Forelimb muscle (tissue), 1 donor: ENCODE results near the gene MYCT1. TPM values are rescaled to one million over a fixed set of nuclear protein-coding genes. Genes with fewer than 3 reads are reported as not detected.

Experiments
- DNase-seq: peaks from one replicate; pipeline ENCODE4 v3.0.0-alpha.2; 2013; ENCODE audit warnings: low read depth
- polyA plus RNA-seq: library from polyadenylated mRNA; unstranded; fragments of 120-200 nt; gene quantifications from one replicate; pipeline ENCODE4 v1.2.1, GENCODE V29; 2013; ENCODE audit not compliant: insufficient read length

MYCT1 gene
- polyA plus RNA-seq, 1 donor, result 18.0 TPM

DNA sequence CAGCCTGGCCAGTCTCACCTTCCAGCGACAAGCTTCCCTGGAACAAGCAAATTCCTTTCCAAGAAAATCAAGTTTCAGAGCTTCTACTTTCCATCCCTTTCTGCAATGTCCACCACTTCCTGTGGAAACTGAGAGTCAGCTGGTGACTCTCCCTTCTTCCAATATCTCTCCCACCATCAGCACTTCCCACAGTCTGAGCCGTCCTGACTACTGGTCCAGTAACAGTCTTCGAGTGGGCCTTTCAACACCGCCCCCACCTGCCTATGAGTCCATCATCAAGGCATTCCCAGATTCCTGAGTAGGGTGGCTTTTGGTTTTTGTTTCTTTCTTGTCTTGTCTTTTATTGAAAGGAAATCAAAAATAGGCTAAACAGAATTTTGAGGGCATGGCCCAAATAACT lies 24.3 kb downstream of the MYCT1 start:
- DNase-seq, result no peak

DNA sequence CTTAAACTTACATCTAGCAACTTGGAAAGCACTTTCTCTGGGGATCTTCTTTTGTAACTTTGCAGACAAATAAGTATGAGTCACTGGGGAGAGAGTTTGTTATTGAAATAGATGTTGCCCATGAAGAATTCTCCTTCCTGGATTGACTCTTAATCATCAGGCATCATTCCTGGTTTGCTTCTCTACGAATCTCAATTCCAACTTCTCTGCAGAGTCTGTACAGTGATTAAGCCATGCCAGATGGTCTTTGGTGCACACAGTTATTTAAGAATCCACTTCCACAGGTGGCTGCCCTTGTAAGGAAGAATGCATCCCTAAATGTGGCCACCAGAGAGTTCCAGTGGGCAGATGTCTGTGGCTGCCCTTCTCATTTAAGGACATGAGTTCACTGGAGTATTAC lies 25.7 kb downstream of the MYCT1 start:
- DNase-seq, result no peak

DNA sequence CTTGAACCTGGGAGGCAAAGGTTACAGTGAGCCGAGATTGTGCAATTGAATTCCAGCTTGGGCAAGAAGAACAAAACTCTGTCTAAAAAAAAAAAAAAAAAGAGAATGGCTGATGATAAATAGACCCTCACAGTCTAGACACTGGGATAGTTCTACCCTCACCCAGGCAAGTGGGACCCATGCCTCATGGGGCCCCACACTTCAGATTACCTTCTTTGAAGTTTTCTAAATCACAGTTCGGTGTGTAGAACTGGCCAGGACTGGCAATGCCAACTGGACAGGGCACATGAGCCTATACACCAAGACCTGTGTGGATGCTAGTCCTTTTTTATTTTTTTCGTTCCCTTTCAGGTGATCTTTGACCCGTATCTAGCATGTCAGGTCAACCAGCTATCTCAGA lies 28.6 kb downstream of the MYCT1 start:
- DNase-seq, result no peak

DNA sequence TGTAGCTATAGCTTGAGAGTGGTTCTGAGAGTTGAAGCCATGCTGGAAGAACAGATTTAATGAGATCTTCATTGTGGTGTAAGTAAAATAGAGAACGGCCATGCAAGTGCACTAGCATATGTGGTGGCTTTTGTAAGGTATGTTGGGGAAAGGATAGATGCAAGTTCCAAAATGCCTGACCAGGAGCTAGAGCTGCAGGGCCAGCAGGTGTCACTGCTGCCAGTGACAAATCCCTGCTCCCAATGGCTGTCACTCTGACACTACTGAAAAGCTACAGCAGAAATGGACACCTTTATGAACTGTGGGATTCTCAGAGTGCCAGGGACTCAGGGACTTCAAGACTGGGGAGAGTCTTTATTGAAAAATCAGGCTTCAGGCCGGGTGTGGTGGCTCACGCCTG lies 29.8 kb downstream of the MYCT1 start:
- DNase-seq, result no peak

DNA sequence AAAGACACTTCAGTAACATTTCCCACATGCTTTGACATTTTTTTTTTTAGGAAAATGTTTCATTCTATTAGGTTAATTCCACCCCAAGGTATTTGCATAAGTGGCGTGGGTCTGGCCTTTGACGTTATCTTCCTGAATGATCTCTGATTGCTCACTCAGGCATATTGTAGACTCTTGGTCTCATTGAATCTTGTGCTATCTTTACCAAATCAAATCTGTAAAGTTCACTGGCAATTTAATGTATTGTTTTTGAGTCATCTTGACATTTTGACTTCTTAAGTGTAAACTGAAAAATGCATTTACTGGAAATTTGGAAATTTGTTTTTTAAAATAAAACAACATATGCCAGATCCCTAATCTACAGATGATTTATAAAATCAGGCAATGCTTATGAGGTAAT lies 36.9 kb downstream of the MYCT1 start:
- DNase-seq, result no peak

DNA sequence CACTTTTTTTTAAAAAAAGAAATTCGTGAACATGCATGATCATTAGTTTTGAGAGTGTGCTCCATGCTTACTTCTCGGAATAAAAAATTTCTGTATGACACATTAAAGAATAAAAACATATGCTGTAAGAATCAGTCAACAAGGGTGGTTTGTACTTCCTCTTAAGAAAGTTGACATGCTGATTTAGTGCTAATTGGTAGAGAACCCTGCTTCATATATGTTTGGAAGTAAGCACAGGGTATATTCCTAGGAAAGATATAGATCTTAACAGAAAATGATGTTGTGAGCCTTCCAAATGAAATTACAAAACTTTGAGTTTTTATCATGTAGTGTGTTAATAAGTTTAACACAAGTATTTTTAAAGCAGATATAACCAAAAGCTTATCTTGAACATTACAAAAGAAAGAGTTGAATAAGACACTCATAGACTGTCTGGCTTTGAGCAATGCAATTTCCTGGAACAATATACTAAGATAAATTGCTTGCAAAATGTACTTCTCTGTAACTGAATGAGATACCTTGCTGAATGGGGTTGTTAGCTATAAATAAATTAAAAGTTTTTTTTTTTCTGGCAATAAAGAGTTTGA lies 39.1 kb downstream of the MYCT1 start:
- no peak for DNase-seq

DNA sequence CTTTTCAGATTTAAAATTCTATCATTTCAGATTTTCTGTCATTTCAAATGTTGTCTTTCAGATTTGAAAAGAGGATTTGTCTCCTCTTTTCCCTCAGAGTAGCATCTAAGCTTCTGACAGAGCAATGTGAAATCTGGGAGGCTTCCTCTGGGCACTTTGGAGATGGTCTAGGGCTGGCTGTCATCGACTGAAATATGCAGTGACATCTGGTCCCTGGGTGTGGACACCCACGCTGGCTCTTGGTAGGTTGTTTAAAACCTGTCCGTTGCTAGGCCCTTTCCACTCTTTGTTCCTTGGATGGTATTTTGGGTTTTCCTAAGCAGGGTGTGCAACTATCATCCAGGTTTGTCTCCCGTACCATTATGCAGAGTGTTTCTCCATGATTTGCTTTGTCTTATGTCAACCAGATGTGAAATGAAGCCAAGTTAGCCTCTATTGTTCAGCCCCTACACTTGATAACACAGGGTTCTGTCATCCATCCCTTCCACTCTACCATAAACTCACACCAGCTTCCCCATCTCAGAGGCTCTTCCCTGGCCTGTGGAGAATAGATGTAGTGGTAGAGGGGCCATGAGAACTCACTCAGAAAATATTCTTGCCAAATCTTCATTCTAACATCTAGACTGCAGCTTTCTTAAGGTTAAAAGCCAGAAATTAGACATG lies 47.9 kb downstream of the MYCT1 start:
- DNase-seq, result no peak

DNA sequence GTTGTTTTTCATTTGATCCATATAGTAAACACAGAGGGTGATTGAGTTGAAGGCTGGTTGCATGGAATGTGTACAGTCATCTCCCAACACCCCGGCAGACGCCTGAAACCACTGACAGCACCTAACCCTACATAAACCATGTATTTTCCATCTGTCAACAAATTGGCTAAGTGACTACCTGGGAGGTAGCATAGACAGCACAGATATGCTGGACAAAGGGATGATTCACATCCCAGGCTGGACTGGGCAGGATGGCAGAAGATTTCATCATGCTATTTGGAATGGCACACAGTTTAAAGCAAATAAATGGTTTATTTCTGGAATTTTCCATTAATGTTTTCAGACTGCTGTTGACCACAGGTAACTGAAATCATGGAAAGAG lies 48.5 kb downstream of the MYCT1 start:
- DNase-seq, result no peak

DNA sequence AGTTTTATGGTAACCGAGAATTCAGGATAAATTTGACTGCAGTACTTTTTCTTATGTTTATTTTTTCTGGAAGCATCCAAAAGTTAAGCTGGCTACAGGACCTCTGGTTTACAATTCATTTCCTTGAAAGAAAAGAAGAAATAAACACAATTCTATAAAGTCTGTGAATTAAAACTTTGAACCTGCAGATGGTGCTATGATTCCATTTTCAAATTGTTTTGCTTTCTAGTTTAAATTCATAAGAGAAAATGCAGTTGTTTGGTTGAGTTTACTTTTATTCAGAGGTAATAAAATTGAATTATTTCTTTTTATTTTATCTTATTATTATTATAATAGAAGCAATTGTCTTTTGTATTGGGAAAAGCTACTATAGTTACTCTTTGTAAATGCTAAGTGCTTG lies 51.1 kb downstream of the MYCT1 start:
- DNase-seq, result no peak

DNA sequence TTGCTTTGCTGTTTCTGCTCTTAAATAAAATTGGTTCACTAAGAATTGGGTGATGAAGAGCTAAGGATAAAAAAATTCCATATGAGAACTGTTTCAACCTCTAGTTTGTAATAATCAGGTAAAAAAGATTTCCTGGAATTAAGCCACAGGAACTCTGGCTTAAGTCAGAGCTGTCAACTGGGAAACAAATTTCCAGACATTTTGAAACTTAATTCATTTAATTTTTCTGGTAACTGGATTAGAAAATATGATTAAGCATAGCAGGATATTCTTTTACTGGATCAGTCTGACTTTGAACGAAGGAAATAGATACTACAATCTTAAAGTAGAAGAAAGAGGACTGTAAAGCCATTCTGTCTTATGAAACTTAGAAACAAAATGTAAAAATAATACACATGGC lies 51.6 kb downstream of the MYCT1 start:
- DNase-seq, result no peak

DNA sequence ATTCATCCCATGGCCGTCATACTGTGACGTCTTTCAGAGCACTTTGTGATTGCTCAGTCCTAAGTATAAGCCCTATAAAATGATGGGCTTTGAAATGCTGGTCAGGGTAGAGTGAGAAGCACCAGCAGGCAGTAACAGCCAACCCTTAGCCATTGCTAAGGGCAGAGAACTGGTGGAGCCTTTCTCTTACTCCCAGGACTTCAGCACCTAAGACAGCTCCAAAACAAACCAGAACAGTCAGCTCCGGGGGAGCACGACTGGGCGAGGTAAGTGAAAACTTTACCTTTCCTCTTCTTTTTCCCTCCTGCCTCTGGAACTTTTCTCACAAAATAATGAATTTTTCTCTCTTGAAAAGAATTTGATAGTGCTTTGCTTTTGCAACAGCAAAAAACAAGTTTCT lies 53.0 kb downstream of the MYCT1 start, which contains the start of gene VIP:
Gene VIP, plus strand, starts transcription at position 104 of the 400 bp plus-strand sequence. CDS start 1,381 bp downstream, outside the sequence.
- DNase-seq, result no peak

DNA sequence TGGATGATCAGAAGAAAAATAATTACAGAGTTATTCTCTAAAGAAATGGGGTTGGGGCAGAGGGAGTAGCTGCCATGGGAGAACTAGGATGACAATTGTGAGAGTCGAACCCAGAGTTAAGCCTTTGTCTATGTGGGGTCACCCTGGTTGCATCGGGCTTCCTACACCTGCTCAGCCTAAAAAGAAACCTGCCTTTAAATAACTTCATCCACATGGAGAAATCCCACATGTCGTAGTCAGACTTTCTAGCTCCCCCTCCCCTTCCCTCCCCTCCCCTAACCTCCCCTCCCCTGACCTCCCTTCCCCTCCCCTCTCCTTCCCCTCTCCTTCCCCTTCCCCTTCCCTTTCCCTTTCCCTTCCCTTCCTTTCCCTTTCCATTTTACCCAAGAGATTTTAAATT lies 67.6 kb downstream of the MYCT1 start:
- no peak for DNase-seq

DNA sequence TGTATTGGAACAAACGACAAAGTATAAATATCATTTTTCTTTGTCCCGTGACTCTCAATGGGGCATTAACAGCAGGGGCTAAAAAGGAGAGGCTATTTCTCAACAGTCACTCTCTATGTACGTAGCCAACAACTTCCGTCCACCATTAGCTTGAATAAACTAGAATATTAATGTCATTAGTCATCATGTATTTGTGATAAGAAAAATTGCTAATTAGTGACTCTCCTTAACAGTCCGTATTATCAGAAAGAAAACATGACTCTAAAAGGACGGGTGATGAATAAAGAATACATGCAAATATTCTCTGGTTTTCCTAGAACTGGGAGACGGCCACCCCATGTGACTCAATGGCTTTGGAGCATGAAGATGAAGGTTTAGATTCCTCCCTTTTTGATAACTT lies 71.5 kb downstream of the MYCT1 start:
- no peak for DNase-seq

DNA sequence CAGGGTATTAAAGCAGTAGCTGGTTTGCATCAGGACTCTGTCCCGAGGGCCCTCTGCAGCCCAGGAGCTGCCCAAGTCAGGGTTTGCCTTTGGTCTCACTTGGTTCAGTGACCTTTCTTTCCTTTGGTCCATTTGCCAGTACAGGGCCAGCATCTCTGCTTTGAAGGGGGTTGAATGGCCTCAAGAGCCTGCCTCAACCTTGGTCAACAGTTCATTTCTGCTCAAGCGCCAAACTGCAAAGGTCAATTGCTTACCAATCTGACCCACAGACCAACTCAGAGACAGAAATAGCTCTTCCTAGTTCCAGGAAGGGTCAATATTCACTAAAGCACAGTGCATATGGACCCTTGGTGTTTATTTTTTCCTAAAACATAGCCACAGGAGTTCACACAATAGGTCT lies 72.3 kb downstream of the MYCT1 start:
- no peak for DNase-seq

DNA sequence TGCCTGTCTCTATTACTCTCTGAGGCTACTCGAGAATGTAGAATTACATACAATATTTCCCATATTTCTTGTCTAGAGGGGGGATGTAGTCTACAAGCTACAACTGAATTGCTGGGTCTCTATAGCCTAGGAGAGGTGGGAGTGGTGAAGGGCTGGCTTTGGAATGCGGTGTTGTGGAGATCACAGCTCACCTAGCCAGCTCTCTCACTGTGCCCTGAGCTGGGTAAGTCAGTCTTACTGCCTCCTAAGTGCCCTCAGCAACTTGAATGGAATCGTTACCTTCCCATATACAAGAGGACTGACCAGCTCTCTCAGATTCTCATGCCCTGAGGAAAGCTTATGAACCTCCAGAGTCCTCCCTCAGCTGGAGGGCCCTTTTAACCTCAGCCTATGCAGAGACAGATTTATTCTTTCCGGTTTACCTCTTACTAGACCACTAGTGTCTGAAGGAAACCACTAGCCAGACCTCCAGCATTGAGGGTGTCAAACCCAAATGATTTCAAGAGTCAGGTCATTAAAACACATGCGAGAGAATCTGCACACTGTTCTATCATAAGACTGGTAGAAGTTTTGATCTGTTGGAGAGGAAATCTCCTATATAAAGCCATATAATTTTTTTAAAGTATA lies 73.5 kb downstream of the MYCT1 start:
- DNase-seq, result no peak

Other genes with a start within 250 kb of the MYCT1 start
- 97.1 TPM for gene SYNE1, start 60.5 kb upstream of the MYCT1 start, polyA plus RNA-seq
- gene VIP, start 52.9 kb downstream of the MYCT1 start, polyA plus RNA-seq, result 2.3 TPM